GM18502 (cell line): ENCODE data around the gene IL13.

ENCODE experiments used
- ATAC-seq: cut with Tn5 transposase; IDR thresholded peaks from one replicate; pipeline ENCODE4 v1.9.1; 2021; ENCODE audit warnings: mild to moderate bottlenecking; ENCODE audit not compliant: unreplicated experiment, poor library complexity

The IL13 gene

GRCh38 chr5:132669455-132669820 is 11.5 kb downstream of the IL13 start:
- no peak for ATAC-seq

- no peak for ATAC-seq
Measured at GRCh38 chr5:132669966-132670882, 12.3 kb downstream of the IL13 start.

- no peak for ATAC-seq
Measured at GRCh38 chr5:132671000-132671399, 13.0 kb downstream of the IL13 start.

DNA sequence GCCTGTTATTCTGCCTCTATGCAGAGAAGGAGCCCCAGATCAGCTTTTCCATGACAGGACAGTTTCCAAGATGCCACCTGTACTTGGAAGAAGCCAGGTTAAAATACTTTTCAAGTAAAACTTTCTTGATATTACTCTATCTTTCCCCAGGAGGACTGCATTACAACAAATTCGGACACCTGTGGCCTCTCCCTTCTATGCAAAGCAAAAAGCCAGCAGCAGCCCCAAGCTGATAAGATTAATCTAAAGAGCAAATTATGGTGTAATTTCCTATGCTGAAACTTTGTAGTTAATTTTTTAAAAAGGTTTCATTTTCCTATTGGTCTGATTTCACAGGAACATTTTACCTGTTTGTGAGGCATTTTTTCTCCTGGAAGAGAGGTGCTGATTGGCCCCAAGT is 15.5 kb downstream of the IL13 start:
- no peak for ATAC-seq

GRCh38 chr5:132673939-132674630 is 16.1 kb downstream of the IL13 start, which contains the start of gene IL4:
TSS of gene IL4 (plus strand) at chr5:132673989. CDS start at chr5:132674051, 62 bp downstream.
- no peak for ATAC-seq

GRCh38 chr5:132674671-132675506 is 16.9 kb downstream of the IL13 start:
- peak; percentile 83 for ATAC-seq

- no peak for ATAC-seq
Measured at GRCh38 chr5:132675936-132676689, 18.1 kb downstream of the IL13 start.

GRCh38 chr5:132677191-132677590 is 19.2 kb downstream of the IL13 start:
- ATAC-seq = no peak

- ATAC-seq = no peak
Measured at GRCh38 chr5:132677682-132678400, 19.9 kb downstream of the IL13 start.

DNA sequence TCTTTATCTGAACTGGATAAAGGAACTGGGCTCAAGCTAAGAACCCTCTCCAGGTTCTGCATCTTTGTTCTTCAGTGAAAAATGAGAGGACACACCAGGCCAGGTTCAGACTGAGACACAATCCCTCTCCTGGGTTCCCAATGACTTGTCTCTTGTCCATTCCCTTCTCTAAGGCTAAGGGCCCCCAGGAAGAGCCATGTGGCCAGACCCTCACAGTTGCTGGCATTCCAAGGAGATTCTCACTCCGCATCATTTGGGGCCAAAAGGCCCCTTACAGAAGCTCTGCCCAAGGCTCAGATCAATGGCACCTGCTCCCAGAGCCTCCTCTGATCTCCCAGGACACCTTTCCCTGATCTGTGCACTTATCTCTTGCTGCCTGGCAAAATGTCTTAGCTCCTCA is 20.8 kb downstream of the IL13 start:
- no peak for ATAC-seq

DNA sequence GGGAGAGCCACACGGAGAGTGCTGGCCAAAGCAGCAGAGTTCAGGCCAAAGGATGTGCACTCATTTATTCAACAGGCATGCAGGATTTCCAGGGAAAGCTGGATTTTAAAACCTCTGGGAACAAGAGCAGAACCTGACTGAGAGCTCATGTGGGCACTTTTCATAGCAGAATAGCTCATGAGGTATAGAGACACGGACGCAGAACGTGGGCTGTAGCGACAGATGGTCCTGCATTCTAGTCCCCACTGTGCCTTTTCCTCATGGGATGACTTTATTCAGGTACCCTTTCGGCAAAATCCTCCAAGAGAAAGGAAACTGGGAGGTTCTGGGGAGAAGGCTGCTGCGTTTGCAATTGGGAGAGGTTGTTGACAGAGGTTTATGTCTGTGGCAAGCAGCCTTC is 21.2 kb downstream of the IL13 start:
- ATAC-seq = no peak

- no peak for ATAC-seq
Measured at GRCh38 chr5:132679717-132680380, 21.9 kb downstream of the IL13 start.

DNA sequence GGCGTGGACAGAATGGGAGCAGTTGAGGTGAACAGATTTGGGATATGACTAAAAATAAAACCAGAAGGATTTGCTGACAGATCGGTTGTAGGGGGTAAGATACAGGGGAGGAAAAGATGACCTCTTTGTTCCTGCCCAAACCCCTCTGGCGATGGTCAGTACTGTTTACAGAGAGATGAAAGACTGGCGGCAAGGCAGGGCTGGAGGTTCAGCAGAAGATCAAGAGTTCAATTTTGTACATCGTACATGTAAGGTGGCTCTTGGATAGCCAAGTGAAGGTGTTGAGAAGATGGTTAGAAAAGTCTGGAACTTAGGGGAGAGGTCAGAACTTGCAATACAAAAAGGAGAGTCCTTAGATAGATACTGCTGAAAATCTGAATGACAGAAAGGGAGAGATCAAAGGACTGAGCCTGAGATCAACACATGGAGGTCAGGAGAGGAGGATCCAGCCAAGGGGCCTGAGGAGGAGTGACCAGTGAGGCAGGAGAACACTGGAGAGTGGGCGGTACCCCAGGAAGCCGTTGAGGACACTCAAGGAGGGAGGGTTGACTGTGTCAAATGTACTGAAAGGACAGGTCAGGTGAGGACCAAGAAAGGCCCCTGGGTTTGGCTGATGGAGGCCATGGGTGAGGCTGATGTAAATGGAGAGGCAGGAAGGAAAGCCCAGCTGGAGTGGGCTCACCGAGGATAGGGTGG is 23.0 kb downstream of the IL13 start:
- ATAC-seq = no peak

DNA sequence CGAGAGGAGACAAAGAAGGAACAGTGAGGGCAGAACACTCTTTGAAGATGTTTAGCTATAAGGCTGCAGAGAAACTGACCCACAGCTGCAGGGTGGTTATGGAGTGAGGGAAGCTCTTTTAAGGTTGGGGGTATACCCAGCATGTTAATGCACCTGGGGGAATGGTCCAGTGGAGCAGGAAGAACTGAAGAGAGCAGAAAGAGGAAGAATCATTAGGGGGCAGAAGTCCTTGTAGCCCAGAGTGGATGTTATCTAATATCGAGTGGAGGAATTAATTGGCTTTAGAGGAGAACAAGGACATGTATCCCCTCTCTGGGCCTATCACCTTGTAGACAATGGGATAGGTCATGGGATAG is 23.5 kb downstream of the IL13 start:
- no peak for ATAC-seq

GRCh38 chr5:132681983-132682382 is 24.0 kb downstream of the IL13 start:
- no peak for ATAC-seq

DNA sequence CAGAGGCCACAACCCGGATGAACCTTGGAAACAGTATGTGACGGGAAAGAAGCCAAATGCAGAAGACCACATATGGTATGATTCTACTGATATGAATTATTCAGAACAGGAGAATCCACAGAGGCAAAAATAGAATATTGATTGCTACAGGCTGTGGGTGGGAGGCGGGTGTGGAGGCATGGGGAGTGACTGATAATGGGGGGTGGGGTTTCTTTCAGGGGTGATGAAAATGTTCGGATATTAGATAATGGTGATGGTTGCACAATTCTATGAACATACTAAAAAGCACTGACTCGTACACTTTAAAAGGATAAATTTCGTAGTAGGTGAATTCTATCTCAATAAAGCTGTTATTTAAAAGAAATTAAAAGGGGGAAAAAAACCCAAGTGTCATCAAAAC is 26.5 kb downstream of the IL13 start:
- no peak for ATAC-seq

DNA sequence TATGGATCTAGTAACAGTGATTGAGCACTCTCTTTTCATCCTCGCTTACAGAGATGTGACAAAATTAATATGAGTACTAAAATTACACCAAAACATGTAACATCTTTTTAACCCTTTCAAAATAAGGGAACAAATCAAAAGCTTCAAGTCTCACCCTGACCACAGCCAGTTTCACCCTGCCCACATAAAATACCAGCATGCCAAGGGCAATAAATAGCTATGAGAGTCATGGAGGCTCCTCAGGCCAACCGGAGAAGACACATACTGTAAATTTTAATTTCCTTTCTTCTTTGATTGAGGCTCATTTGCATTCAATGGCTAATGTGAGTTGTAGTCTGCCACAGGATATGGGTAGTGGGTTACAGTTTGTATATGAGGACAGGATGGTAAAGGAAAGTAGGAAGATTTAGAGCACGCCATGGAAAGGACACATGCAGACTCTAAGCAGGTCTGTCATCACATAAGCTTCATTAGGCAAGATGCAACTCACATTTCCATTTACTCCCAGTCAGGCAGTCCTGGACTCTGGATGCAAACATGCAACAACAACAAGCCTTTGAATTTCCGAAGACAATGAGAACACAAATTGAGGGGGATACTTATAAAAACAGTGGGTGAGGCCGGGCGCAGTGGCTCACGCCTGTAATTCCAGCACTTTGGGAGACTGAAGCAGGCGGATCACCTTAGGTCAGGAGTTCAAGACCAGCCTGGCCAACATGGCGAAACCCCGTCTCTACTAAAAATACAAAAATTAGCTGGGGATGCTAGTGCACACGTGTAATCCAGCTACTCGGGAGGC is 27.1 kb downstream of the IL13 start:
- no peak for ATAC-seq

GRCh38 chr5:132686193-132686592 is 28.2 kb downstream of the IL13 start:
- ATAC-seq = no peak
